Posterior vena cava (tissue), 2 donors: Measurements from ENCODE around the gene PI16. TPM values are rescaled to one million over a fixed set of nuclear protein-coding genes. Genes with fewer than 3 reads are reported as not detected.

ENCODE experiments used
- DNase-seq: peaks from one replicate; pipeline ENCODE4 v3.0.0-alpha.2; 2020; ENCODE audit warnings: low spot score
- intact Hi-C, 2 donors: fragments of 100-400 bp; cut with DNase I; formaldehyde crosslinking; loops; one replicate each; pipeline versions ENCODE4 v1.14.1 to v1.14.2; 2022 to 2023
- long read RNA-seq, 2 donors: library from polyadenylated mRNA; unstranded; transcript quantifications; one replicate each; pipeline ENCODE4 v2.0.0, GENCODE V29; 2020 to 2021
- total RNA-seq, 2 donors: library from RNA; stranded (reverse); fragmentation: NEBNext Ultra II Directional; extraction: Animal tissue kit (Norgen Biotek cat#: 25700); gene quantifications; one replicate each; pipeline ENCODE4 v1.2.1, GENCODE V29; 2021
- donor health status: DM: yes; HTN: yes; CAD: no.
- donor health status: DM: yes; HTN: yes; CAD: no.

PI16 gene
- total RNA-seq, result 100 to 1,000 TPM in 1 of 2 donors, 10 to 100 TPM in 1; 51.4 to 221 TPM
- long read RNA-seq, donor 1, transcript PI16-201 (7 exons, 2,190 nt), result major isoform, 48 of 141 reads
- long read RNA-seq, donor 1, partial matches to known transcripts, result 44 of 141 reads
- long read RNA-seq, donor 1, other reads (novel, unspliced or antisense), result 49 of 141 reads
- long read RNA-seq, donor 2, transcript PI16-201 (7 exons, 2,190 nt), result major isoform, 80 of 130 reads
- long read RNA-seq, donor 2, partial matches to known transcripts, result 21 of 130 reads
- long read RNA-seq, donor 2, other reads (novel, unspliced or antisense), result 29 of 130 reads

- intact Hi-C loops, result no loop called here
- peak; percentile 83 for DNase-seq
These were observed at the start of gene PI16 for GRCh38 chr6:36954262-36954931. Gene PI16 (plus strand): TSS chr6:36954738. CDS start chr6:36954761, 23 bp downstream.

GRCh38 chr6:36904851-36905393, 49.6 kb upstream of the PI16 start:
- intact Hi-C loops, result no loop called here
- no peak for DNase-seq

GRCh38 chr6:36906539-36907325, 47.8 kb upstream of the PI16 start:
- intact Hi-C loops, result no loop called here
- no peak for DNase-seq

- intact Hi-C loops, result no loop called here
- no peak for DNase-seq
These were observed 46.8 kb upstream of the PI16 start for GRCh38 chr6:36907781-36908180.

GRCh38 chr6:36908747-36909146, 45.8 kb upstream of the PI16 start:
- intact Hi-C loops, result no loop called here

GRCh38 chr6:36912030-36912454, 42.5 kb upstream of the PI16 start:
- intact Hi-C loops, result no loop called here
- no peak for DNase-seq

More at GRCh38 chr6:36908747-36909146, 45.8 kb upstream of the PI16 start:
- DNase-seq, result no peak

GRCh38 chr6:36912586-36912985, 42.0 kb upstream of the PI16 start:
- DNase-seq, result no peak
- intact Hi-C loops, result no loop called here

GRCh38 chr6:36913082-36913481, 41.5 kb upstream of the PI16 start:
- intact Hi-C loops, result no loop called here
- DNase-seq, result no peak

- no peak for DNase-seq
These were observed 40.2 kb upstream of the PI16 start for GRCh38 chr6:36914227-36914794.

GRCh38 chr6:36915599-36915998, 38.9 kb upstream of the PI16 start:
- intact Hi-C loops, result no loop called here
- no peak for DNase-seq

More at GRCh38 chr6:36914227-36914794, 40.2 kb upstream of the PI16 start:
- intact Hi-C loops, result no loop called here

- intact Hi-C loops, result no loop called here
- DNase-seq, result no peak
These were observed 38.4 kb upstream of the PI16 start for GRCh38 chr6:36916126-36916525.

- DNase-seq, result peak; percentile 91
- intact Hi-C loops, result no loop called here
These were observed 36.9 kb upstream of the PI16 start for GRCh38 chr6:36917541-36918193.

- DNase-seq, result no peak
These were observed 34.5 kb upstream of the PI16 start for GRCh38 chr6:36920049-36920448.

GRCh38 chr6:36920546-36920945, 34.0 kb upstream of the PI16 start:
- no peak for DNase-seq
- intact Hi-C loops, result loop anchor here in 1 of 2 donors (10.0 kb wide), 1 partner anchor 54 kb away; no protein-coding TSS in a partner anchor

More at GRCh38 chr6:36920049-36920448, 34.5 kb upstream of the PI16 start:
- intact Hi-C loops, result loop anchor here in 1 of 2 donors (10.0 kb wide), 1 partner anchor 55 kb away; no protein-coding TSS in a partner anchor

- intact Hi-C loops, result loop anchor here in 1 of 2 donors (10.0 kb wide), 1 partner anchor 51 kb away; no protein-coding TSS in a partner anchor
- no peak for DNase-seq
These were observed 30.4 kb upstream of the PI16 start for GRCh38 chr6:36924131-36924530.

GRCh38 chr6:36924778-36925374, 29.7 kb upstream of the PI16 start:
- no peak for DNase-seq
- intact Hi-C loops, result loop anchor here in 1 of 2 donors (10.0 kb wide), 1 partner anchor 50 kb away; no protein-coding TSS in a partner anchor

- intact Hi-C loops, result loop anchor here in 1 of 2 donors (10.0 kb wide), 1 partner anchor 49 kb away; no protein-coding TSS in a partner anchor
- no peak for DNase-seq
These were observed 28.7 kb upstream of the PI16 start for GRCh38 chr6:36925809-36926208.
